Measurements from ENCODE around the gene CPSF4L.
A peak's percentile ranks its signal among the peaks of the same experiment; 100 is the strongest.

DNA sequence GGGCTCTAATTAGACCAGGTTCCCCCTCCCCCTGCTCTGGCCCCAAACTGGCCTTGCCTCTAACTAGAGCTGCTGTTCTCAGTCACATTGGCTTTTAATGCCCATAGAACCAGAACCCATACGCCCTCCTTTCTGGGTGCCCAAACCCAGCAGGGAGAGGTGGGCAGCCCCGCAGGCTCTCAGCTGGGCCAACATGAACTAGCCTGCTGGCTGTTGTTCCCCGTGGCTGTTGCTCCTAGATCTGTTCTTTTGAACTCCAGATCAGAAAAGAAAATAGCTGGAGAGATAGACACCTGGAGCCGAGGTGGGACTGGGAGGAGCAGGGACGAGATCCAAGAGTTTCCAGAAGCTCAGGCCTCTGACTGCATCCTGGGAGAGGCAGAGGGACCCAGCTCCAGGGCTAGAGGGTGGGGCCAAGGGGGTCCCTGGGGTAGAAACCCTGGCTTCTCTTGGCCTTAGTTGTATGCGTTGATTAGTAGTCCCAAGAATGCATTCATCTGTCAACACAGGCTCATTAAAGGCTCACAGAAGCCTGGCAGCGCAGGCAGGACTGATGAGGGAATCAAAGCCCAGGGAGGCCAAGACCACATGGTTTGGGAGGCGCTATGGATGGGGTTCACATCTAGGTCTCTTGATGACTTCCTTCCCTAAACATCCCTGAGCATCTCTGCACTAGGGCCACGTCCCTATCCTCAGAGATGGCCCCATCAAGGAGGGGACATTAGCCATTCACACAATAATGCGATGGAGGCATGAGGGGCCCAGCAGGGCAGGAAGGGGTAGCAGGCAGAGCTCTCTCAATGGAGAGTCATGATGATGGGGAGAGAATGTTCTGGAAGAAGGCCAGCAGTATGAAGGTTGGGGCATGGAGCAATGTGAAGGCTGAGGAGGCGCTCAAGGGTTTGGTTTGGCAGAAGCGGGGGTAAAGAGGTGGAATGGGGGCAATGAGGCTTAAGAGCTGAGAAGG is 1.3 kb upstream of the CPSF4L start:
- TF ChIP-seq BHLHE40 (IDR thresholded peaks at IDR 0.05; ENCODE audit: low read length) (no peak), KMT2A (CRISPR knock-in tag; IDR thresholded peaks at IDR 0.05) (peak; percentile 7; the same call in 1 of the 2 replicates), NCOA2 (CRISPR knock-in tag; IDR thresholded peaks at IDR 0.05) (no peak), TAF15 (IDR thresholded peaks at IDR 0.05; ENCODE audit: low read depth, low read length, poor library complexity, severe bottlenecking) (no peak), SMC3 (IDR thresholded peaks at IDR 0.05; ENCODE audit: low read length) (no peak), ZNF839 (CRISPR knock-in tag; IDR thresholded peaks at IDR 0.05; ENCODE audit: borderline replicate concordance) (no peak), TBL1XR1 (IDR thresholded peaks at IDR 0.05; ENCODE audit: borderline replicate concordance, low read length, partially characterized antibody) (no peak), ZBTB7A (CRISPR knock-in tag; IDR thresholded peaks at IDR 0.05) (no peak), ATRX (CRISPR knock-in tag; IDR thresholded peaks at IDR 0.05; ENCODE audit: borderline replicate concordance) (no peak)
- TF ChIP-seq, protein P1, sequence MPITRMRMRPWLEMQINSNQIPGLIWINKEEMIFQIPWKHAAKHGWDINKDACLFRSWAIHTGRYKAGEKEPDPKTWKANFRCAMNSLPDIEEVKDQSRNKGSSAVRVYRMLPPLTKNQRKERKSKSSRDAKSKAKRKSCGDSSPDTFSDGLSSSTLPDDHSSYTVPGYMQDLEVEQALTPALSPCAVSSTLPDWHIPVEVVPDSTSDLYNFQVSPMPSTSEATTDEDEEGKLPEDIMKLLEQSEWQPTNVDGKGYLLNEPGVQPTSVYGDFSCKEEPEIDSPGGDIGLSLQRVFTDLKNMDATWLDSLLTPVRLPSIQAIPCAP (CRISPR knock-in tag; IDR thresholded peaks at IDR 0.05; ENCODE audit: low read depth), result no peak
- TF ChIP-seq, protein P2, sequence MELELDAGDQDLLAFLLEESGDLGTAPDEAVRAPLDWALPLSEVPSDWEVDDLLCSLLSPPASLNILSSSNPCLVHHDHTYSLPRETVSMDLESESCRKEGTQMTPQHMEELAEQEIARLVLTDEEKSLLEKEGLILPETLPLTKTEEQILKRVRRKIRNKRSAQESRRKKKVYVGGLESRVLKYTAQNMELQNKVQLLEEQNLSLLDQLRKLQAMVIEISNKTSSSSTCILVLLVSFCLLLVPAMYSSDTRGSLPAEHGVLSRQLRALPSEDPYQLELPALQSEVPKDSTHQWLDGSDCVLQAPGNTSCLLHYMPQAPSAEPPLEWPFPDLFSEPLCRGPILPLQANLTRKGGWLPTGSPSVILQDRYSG (CRISPR knock-in tag; IDR thresholded peaks at IDR 0.05), result no peak

All from HepG2 (cell line).